Endothelial cell of umbilical vein (primary cell): Measurements from ENCODE around the gene KLHDC9. TPM values are rescaled to one million over a fixed set of nuclear protein-coding genes. Genes with fewer than 3 reads are reported as not detected.

ENCODE experiments used
- BruUV-seq: library from RNA; stranded (reverse); fragments of 400-500 nt; replicated peaks from 2 replicates; lab custom pipeline; 2021; lab: Mats Ljungman, UMichigan
- CTCF ChIA-PET: fragments of 300-600, 350-600 bp; sonication (Branson Sonifier 250); formaldehyde crosslinking; loops from one replicate; lab custom pipeline; 2021; ENCODE audit warnings: antibody characterized with exemption, inconsistent platforms; lab: Charles Lee
- POLR2A ChIA-PET: fragments of 300-600, 350-600 bp; sonication (Branson Sonifier 250); formaldehyde crosslinking; loops from one replicate; lab custom pipeline; 2021; ENCODE audit warnings: antibody characterized with exemption, inconsistent platforms; lab: Charles Lee
- DNase-seq: peaks from one replicate; pipeline ENCODE4 v3.0.0-alpha.2; 2011; ENCODE audit warnings: low read depth, low spot score
- FAIRE-seq: peaks from 2 replicates; lab custom pipeline; 2011; peaks lifted over from hg19 to GRCh38; lab: Jason Lieb, UNC
- H2AFZ ChIP-seq: 2 replicates; pipeline ENCODE4 v1.6.0; 2012; ENCODE audit warnings: low read depth, low read length, control low read depth, inconsistent platforms
- H3K27ac ChIP-seq: 2 replicates; pipeline ENCODE4 v1.5.1; 2011; ENCODE audit warnings: low read depth, mild to moderate bottlenecking, control low read depth, low read length, moderate library complexity; ENCODE audit not compliant: insufficient read depth
- H3K27me3 ChIP-seq, 2 experiments: 2 replicates each; pipeline versions ENCODE4 v1.6.0 to v1.6.1; 2011; ENCODE audit warnings: low read length in 2 of 2, mixed read lengths in 1 of 2; ENCODE audit not compliant: control insufficient read depth in 2 of 2, insufficient read depth in 2 of 2
- H3K36me3 ChIP-seq, 2 experiments: 2 replicates in 1 of 2; 3 replicates in 1 of 2; pipeline ENCODE4 v1.5.1; 2011; ENCODE audit warnings: low read length in 2 of 2, mild to moderate bottlenecking in 1 of 2, moderate library complexity in 1 of 2; ENCODE audit not compliant: control insufficient read depth in 2 of 2, insufficient read depth in 2 of 2; ENCODE audit errors: extremely low read depth in 1 of 2
- H3K4me1 ChIP-seq: 3 replicates; pipeline ENCODE4 v1.5.1; 2011; ENCODE audit warnings: mild to moderate bottlenecking, low read length; ENCODE audit not compliant: control insufficient read depth, insufficient read depth; ENCODE audit errors: extremely low read depth
- H3K4me2 ChIP-seq: 2 replicates; pipeline ENCODE4 v1.6.1; 2011; ENCODE audit warnings: low read length, control low read depth, mixed read lengths; ENCODE audit not compliant: insufficient read depth
- H3K4me3 ChIP-seq, 3 experiments: fragments of 200-600 bp in 1 of 3; sonication (generic), shearing (Covaris generic) in 1 of 3; replicated peaks in 1 of 3; 2 replicates each; pipeline ENCODE4 v1.5.1; 2011 to 2016; ENCODE audit warnings: control low read depth in 3 of 3, low read length in 3 of 3, mild to moderate bottlenecking in 2 of 3, inconsistent platforms in 1 of 3, low read depth in 1 of 3, moderate library complexity in 1 of 3; ENCODE audit not compliant: insufficient read depth in 1 of 3
- H3K79me2 ChIP-seq: 2 replicates; pipeline ENCODE4 v1.6.0; 2012; ENCODE audit warnings: low read length, inconsistent platforms; ENCODE audit not compliant: control insufficient read depth, insufficient read depth
- H3K9ac ChIP-seq: replicated peaks from 2 replicates; pipeline ENCODE3; 2011; ENCODE audit warnings: low read length, control low read depth; ENCODE audit not compliant: insufficient read depth; ENCODE audit errors: extremely low read depth
- H3K9me1 ChIP-seq: replicated peaks from 3 replicates; pipeline ENCODE4 v1.6.0; 2011; ENCODE audit warnings: mild to moderate bottlenecking, low read length; ENCODE audit not compliant: control insufficient read depth, insufficient read depth; ENCODE audit errors: extremely low read depth
- H3K9me3 ChIP-seq: replicated peaks from 2 replicates; pipeline ENCODE4 v1.5.1; 2012; ENCODE audit warnings: low read length, inconsistent platforms; ENCODE audit not compliant: control insufficient read depth, insufficient read depth
- H4K20me1 ChIP-seq: replicated peaks from 2 replicates; pipeline ENCODE3; 2011; ENCODE audit warnings: mild to moderate bottlenecking, low read length; ENCODE audit not compliant: control insufficient read depth, insufficient read depth; ENCODE audit errors: extremely low read depth
- EZH2 ChIP-seq: IDR thresholded peaks from 2 replicates; pipeline ENCODE4 v1.6.1; 2012; ENCODE audit warnings: borderline replicate concordance, low read depth, mild to moderate bottlenecking, moderate library complexity, low read length, inconsistent platforms; ENCODE audit not compliant: severe bottlenecking
- FOS ChIP-seq: IDR thresholded peaks from 2 replicates; pipeline ENCODE4 v1.6.1; 2011; ENCODE audit warnings: mild to moderate bottlenecking, low read length, moderate library complexity, borderline replicate concordance; ENCODE audit not compliant: insufficient read depth
- GATA2 ChIP-seq: IDR thresholded peaks from 2 replicates; pipeline ENCODE4 v1.7.0; 2011; ENCODE audit warnings: low read depth, mild to moderate bottlenecking, moderate library complexity, mixed read lengths, low read length; ENCODE audit not compliant: insufficient read length, insufficient read depth
- JUN ChIP-seq: IDR thresholded peaks from 2 replicates; pipeline ENCODE4 v1.6.1; 2011; ENCODE audit warnings: borderline replicate concordance, low read depth; ENCODE audit not compliant: insufficient read length, insufficient read depth
- MYC ChIP-seq: IDR thresholded peaks from one replicate; pipeline ENCODE4 v1.6.1; 2011; ENCODE audit warnings: mild to moderate bottlenecking, low read depth, low read length
- POLR2A ChIP-seq: IDR thresholded peaks from 2 replicates; pipeline ENCODE4 v1.6.1; 2012; ENCODE audit warnings: low read depth, mild to moderate bottlenecking, control low read depth, low read length
- POLR2AphosphoS5 ChIP-seq: IDR thresholded peaks from 2 replicates; pipeline ENCODE4 v1.6.1; 2012; ENCODE audit warnings: low read depth, mild to moderate bottlenecking, control low read depth, low read length, moderate library complexity; ENCODE audit not compliant: insufficient read depth
- dilution Hi-C: fragments of 300-500 bp; cut with MboI; formaldehyde crosslinking; loops from one replicate; pipeline ENCODE4 v1.15.0; 2019; ENCODE audit warnings: low sequenced_read_pairs; ENCODE audit not compliant: extremely low pct_ligation_motif_present
- intact Hi-C: fragments of 100-400 bp; cut with micrococcal nuclease; formaldehyde crosslinking; loops from one replicate; pipeline ENCODE4 v1.10.0; 2022
- polyA plus RNA-seq, 4 experiments: library from polyadenylated mRNA; depleted of rRNA in 3 of 4; stranded (reverse) in 3 of 4; unstranded in 1 of 4; fragments of >200 nt; gene quantifications; 2 replicates each; pipeline versions ENCODE4 v1.2.1 to v1.2.3, GENCODE V29; 2011 to 2012; ENCODE audit warnings: missing spikeins in 1 of 4
- total RNA-seq: library from RNA; stranded (reverse); gene quantifications from 2 replicates; pipeline ENCODE4 v1.2.3, GENCODE V29; 2021
- TF ChIP-seq, protein P1 (sequence below): IDR thresholded peaks from 2 replicates; pipeline ENCODE4 v1.6.1; 2011; ENCODE audit not compliant: insufficient read depth, insufficient read length
- TF ChIP-seq, protein P2 (sequence below), 2 donors: IDR thresholded peaks; 1 replicate in 1 of 2; 2 replicates in 1 of 2; pipeline ENCODE4 v1.5.1; 2011; ENCODE audit warnings: low read length in 2 of 2, mild to moderate bottlenecking in 2 of 2, moderate library complexity in 2 of 2, control low read depth in 1 of 2, inconsistent platforms in 1 of 2, low read depth in 1 of 2; ENCODE audit not compliant: insufficient read depth in 1 of 2; ENCODE audit errors: extremely low read depth in 1 of 2

Gene KLHDC9
- total and polyA plus RNA-seq, 2 donors (not counting 3 experiments of a cell fraction or from before 2014, with no cell fraction given): 1.1 to 2.6 TPM

DNA sequence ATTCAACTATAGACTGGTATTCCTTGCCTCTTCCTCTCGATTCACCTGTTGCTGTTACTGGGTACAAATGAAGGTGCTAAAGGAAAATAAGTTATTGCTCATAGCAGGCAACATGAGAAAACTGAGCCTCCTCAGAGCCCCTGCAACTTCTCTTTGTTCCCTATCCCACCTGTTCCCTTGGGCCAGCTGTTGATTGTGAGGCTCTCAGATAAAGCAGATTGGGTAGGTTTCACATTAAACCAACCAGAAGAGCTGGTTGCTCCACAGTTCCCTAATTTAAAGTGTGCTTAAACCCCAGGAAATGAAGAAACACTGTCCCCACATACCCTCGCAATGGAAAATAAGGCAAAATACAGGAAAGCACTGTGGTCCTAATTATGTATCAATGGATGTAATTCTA, 29.5 kb downstream of the KLHDC9 start:
- H3K4me3 ChIP-seq: no peak overlapping the region
- dilution Hi-C loops: no loop called here
- ChIA-PET CTCF (interaction anchor here (0.7 to 1.8 kb wide), 5 partner anchors 10 to 130 kb away, joined by 3 to 5 read pairs (median 4); no protein-coding TSS in a partner anchor), POLR2A (no interaction called here)
- FAIRE-seq (no peak), DNase-seq (no peak)
- no peaks in the 10 kb centered on the region for H3K9me1 ChIP-seq
- peaks cover 19 to 27% of the 10 kb centered on the region in 2 experiments for H3K36me3 ChIP-seq
- H3K9me3 ChIP-seq: no peaks in the 10 kb centered on the region
- intact Hi-C loops: no loop called here
- no peak overlapping the region for H3K9ac ChIP-seq
- H3K4me2 ChIP-seq: no peak overlapping the region
- H3K27me3 ChIP-seq: no peaks in the 10 kb centered on the region
- H3K4me1 ChIP-seq: peaks cover 21% of the 10 kb centered on the region
- TF ChIP-seq, protein P1, sequence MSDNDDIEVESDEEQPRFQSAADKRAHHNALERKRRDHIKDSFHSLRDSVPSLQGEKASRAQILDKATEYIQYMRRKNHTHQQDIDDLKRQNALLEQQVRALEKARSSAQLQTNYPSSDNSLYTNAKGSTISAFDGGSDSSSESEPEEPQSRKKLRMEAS: no peak
- TF ChIP-seq MYC: no peak
- no peak overlapping the region for H3K27ac ChIP-seq
- BruUV-seq: no TSS peak
- H4K20me1 ChIP-seq: no peaks in the 10 kb centered on the region
- peaks cover 64% of the 10 kb centered on the region for H3K79me2 ChIP-seq
- H2AFZ ChIP-seq: no peak overlapping the region

DNA sequence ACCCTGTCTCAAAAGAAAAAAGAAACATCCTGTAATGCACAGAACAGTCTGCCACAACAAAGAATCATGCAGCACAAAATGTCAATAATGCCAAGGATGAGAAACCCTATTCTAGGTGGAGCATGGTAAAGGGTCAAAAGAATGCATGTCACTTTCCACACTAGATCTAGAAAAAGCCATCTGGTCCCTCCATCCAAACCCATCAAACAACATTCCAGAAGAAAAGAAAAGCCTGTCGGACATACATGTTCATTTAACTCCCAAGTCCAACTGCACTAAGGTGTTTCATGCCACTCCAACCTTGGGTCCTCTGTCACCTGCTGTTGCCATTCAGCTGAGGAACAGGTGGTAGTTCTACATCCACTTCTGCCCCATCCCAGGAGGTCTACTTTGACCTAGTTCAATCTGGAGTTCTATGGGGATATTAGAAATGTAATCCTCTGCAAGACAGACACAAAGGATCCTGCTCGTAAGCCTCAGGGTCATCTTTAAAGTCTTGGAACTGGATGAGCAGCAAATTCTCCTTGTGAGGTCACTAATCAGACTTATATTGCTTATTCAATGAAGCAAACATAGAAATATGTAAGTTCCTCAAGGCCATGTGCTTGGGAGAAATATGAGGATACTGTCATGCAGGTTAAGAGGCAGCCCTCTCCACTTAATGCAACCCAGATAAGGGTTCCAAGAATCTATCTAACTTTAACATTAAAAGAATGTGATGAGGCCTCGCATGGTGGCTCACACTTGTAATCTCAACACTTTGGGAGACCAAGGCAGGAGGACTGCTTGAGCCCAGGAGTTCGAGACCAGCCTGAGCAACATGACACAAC, 30.6 kb downstream of the KLHDC9 start:
- intact Hi-C loops (no loop called here), dilution Hi-C loops (no loop called here)
- no peak for DNase-seq
- Histone ChIP-seq H3K27ac (no peak overlapping the region), H3K79me2 (peaks cover 69% of the 10 kb centered on the region), H3K4me1 (peaks cover 25% of the 10 kb centered on the region), H3K4me3 (no peak overlapping the region), H3K36me3 (peaks cover 16 to 19% of the 10 kb centered on the region in 2 experiments), H3K9ac (no peak overlapping the region), H3K9me3 (no peaks in the 10 kb centered on the region), H4K20me1 (no peaks in the 10 kb centered on the region), H3K9me1 (no peaks in the 10 kb centered on the region), H2AFZ (no peak overlapping the region), H3K27me3 (no peaks in the 10 kb centered on the region), H3K4me2 (no peak overlapping the region)
- no peak for FAIRE-seq
- ChIA-PET CTCF (interaction anchor here (1.5 kb wide), 1 partner anchor 24 kb away, joined by 3 read pairs; no protein-coding TSS in a partner anchor), POLR2A (no interaction called here)
- TF ChIP-seq GATA2 (no peak), MYC (no peak), JUN (no peak), FOS (no peak), POLR2AphosphoS5 (no peak), POLR2A (no peak), EZH2 (no peak)
- TF ChIP-seq, protein P2, sequence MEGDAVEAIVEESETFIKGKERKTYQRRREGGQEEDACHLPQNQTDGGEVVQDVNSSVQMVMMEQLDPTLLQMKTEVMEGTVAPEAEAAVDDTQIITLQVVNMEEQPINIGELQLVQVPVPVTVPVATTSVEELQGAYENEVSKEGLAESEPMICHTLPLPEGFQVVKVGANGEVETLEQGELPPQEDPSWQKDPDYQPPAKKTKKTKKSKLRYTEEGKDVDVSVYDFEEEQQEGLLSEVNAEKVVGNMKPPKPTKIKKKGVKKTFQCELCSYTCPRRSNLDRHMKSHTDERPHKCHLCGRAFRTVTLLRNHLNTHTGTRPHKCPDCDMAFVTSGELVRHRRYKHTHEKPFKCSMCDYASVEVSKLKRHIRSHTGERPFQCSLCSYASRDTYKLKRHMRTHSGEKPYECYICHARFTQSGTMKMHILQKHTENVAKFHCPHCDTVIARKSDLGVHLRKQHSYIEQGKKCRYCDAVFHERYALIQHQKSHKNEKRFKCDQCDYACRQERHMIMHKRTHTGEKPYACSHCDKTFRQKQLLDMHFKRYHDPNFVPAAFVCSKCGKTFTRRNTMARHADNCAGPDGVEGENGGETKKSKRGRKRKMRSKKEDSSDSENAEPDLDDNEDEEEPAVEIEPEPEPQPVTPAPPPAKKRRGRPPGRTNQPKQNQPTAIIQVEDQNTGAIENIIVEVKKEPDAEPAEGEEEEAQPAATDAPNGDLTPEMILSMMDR (IDR thresholded peaks at IDR 0.05; ENCODE audit: extremely low read depth in 1 of 2, insufficient read depth in 1 of 2, low read depth in 1 of 2, low read length in 2 of 2): no peak
- TF ChIP-seq, protein P1: no peak
- BruUV-seq: no TSS peak
